ENCODE measurements around the gene AMPH. TPM values are rescaled to one million over a fixed set of nuclear protein-coding genes. Genes with fewer than 3 reads are reported as not detected.

The AMPH gene
- total and polyA plus RNA-seq, 2 of the 4 experiments (the other 2 are of a cell fraction) = 3.9 to 4.8 TPM

DNA sequence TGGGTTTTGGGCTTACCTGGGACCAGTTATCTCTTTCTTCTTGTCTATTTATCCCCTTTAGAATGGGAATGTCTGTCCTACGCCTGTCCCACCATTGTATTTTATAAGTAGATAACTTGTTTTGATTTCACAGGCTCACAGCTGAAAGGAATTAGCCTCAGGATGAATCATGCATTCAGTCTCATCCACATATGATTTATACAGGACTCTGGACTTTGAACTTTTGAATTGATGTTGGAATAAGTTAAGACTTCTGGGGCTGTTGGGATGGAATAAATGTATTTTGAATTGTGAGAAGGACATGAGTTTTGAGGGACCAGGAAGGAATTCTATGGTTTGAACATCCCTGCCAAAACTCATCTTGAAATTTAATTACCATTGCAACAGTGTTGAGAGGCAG, 112.6 kb downstream of the AMPH start:
- ATAC-seq (ENCODE audit: low read depth) = no peak; the same call in 1 of the 2 replicates
- no TSS peak for BruUV-seq (replicated peaks)
- H3K23ac ChIP-seq (ENCODE audit: low read depth, low read length) = no peak overlapping the region
- H3K4ac ChIP-seq (ENCODE audit: low read depth, low read length) = no peak overlapping the region
- ChIA-PET POLR2A (ENCODE audit: unreplicated experiment) (no interaction called here), CTCF (no interaction called here)
- no peak overlapping the region for H2BK5ac ChIP-seq (ENCODE audit: low read depth, low read length, poor library complexity, severe bottlenecking)
- no peak overlapping the region for H4K5ac ChIP-seq (ENCODE audit: low read depth, low read length)
- H3K14ac ChIP-seq (replicated peaks; ENCODE audit: low read depth, low read length) = no peak overlapping the region
- H3K18ac ChIP-seq (ENCODE audit: low read depth, low read length) = no peak overlapping the region
- no peaks in the 10 kb centered on the region for H4K20me1 ChIP-seq (ENCODE audit: insufficient read depth, low read length)
- no peak overlapping the region for H3K27ac ChIP-seq (ENCODE audit: insufficient read depth, low read length)
- no peak overlapping the region for H3K9ac ChIP-seq (ENCODE audit: low read depth, low read length)
- intact Hi-C loops (cut with micrococcal nuclease) (no loop called here), dilution Hi-C loops (cut with HindIII; ENCODE audit: low sequenced_read_pairs, unreplicated experiment) (no loop called here), in situ Hi-C loops (cut with MboI; ENCODE audit: low sequenced_read_pairs) (no loop called here)
- no peak overlapping the region for H2BK20ac ChIP-seq (ENCODE audit: low read depth, low read length)
- H3K27me3 ChIP-seq (ENCODE audit: control insufficient read depth, insufficient read depth, low read length) = no peaks in the 10 kb centered on the region
- TF ChIP-seq POLR2A (IDR thresholded peaks at IDR 0.05; ENCODE audit: low read depth, low read length) (no peak), RCOR1 (IDR thresholded peaks at IDR 0.05; ENCODE audit: insufficient replicate concordance, low read length) (no peak), RFX5 (IDR thresholded peaks at IDR 0.05; ENCODE audit: low read depth, low read length) (no peak)
- no peaks in the 10 kb centered on the region for H3K36me3 ChIP-seq (ENCODE audit: control insufficient read depth, insufficient read depth, low read length)
- no peak overlapping the region for H2AK5ac ChIP-seq (ENCODE audit: low read depth, low read length)
- H2BK120ac ChIP-seq (ENCODE audit: low read depth, low read length) = no peak overlapping the region
- H2BK15ac ChIP-seq (ENCODE audit: low read depth, low read length) = no peak overlapping the region
- H3K9me3 ChIP-seq (ENCODE audit: control insufficient read depth, insufficient read depth, low read length) = peaks cover 3% of the 10 kb centered on the region; the same call in 1 of the 2 replicates
- no peak overlapping the region for H3K56ac ChIP-seq (ENCODE audit: extremely low read depth, insufficient read depth, low read length)
- no peak overlapping the region for H4K8ac ChIP-seq (ENCODE audit: low read depth in 2 of 2, low read length in 2 of 2)
- no peak overlapping the region for H4K91ac ChIP-seq (ENCODE audit: insufficient read depth, low read depth, low read length)
- H3K9me1 ChIP-seq (ENCODE audit: insufficient read depth, low read length) = no peaks in the 10 kb centered on the region
- no peaks in the 10 kb centered on the region for H3K4me1 ChIP-seq (ENCODE audit: control insufficient read depth, insufficient read depth, low read length)
- H3K4me3 ChIP-seq (ENCODE audit: insufficient read depth, low read depth, low read length) = no peak overlapping the region
- H2AK9ac ChIP-seq (replicated peaks; ENCODE audit: low read depth, low read length, poor library complexity) = no peak overlapping the region
- WGBS, 2 experiments (ENCODE audit: extremely low coverage in 2 of 2, insufficient read length in 1 of 2) = no CpG with 5 or more reads among the region's 1 CpG
- no peaks in the 10 kb centered on the region for H3K79me1 ChIP-seq (ENCODE audit: low read depth in 1 of 2, low read length in 2 of 2)
- H3K4me2 ChIP-seq (ENCODE audit: low read depth, low read length) = no peak overlapping the region
- H2AFZ ChIP-seq (replicated peaks; ENCODE audit: low read length, poor library complexity) = no peak overlapping the region
- DNase-seq = peak; percentile 41
